ENCODE data around the gene ILRUN. TPM values are rescaled to one million over a fixed set of nuclear protein-coding genes. Genes with fewer than 3 reads are reported as not detected.
"Not testable (repeated sequence)": the region's sequence is repeated elsewhere in the genome, so short reads cannot be mapped to it uniquely, and the experiment has no call there.

The ILRUN gene
- total RNA-seq, 1 donor from 2014 or later: 42.4 TPM

GRCh38 chr6:34665019-34665418 is 31.5 kb downstream of the ILRUN start:
- DNase-seq (ENCODE audit: low read depth in 2 of 2): no peak

- DNase-seq (ENCODE audit: low read depth in 2 of 2): peak in 1 of 2 donors; percentile 72
Observed at GRCh38 chr6:34664256-34664971, 32.2 kb downstream of the ILRUN start.

GRCh38 chr6:34663831-34664255 is 32.7 kb downstream of the ILRUN start:
- DNase-seq (ENCODE audit: low read depth in 2 of 2): no peak

- DNase-seq (ENCODE audit: low read depth in 2 of 2): no peak
Observed at GRCh38 chr6:34663371-34663770, 33.2 kb downstream of the ILRUN start.

GRCh38 chr6:34661357-34661756 is 35.2 kb downstream of the ILRUN start:
- DNase-seq (ENCODE audit: low read depth in 2 of 2): no peak

GRCh38 chr6:34658605-34659265 is 37.8 kb downstream of the ILRUN start:
- no peak for DNase-seq (ENCODE audit: low read depth in 2 of 2)

- DNase-seq (ENCODE audit: low read depth in 2 of 2): peak in 1 of 2 donors; percentile 39
Observed at GRCh38 chr6:34657979-34658480, 38.5 kb downstream of the ILRUN start.

- peak; percentile 81 to 86 for DNase-seq (ENCODE audit: low read depth in 2 of 2)
Observed at GRCh38 chr6:34657307-34657978, 39.1 kb downstream of the ILRUN start.

- no peak for DNase-seq (ENCODE audit: low read depth in 2 of 2)
Observed at GRCh38 chr6:34657037-34657306, 39.6 kb downstream of the ILRUN start.

GRCh38 chr6:34656378-34657036 is 40.1 kb downstream of the ILRUN start:
- peak in 1 of 2 donors; percentile 83 for DNase-seq (ENCODE audit: low read depth in 2 of 2)

GRCh38 chr6:34655876-34656377 is 40.6 kb downstream of the ILRUN start:
- not testable (repeated sequence) for DNase-seq (ENCODE audit: low read depth in 2 of 2)

- DNase-seq (ENCODE audit: low read depth in 2 of 2): no peak
Observed at GRCh38 chr6:34654061-34654710, 42.4 kb downstream of the ILRUN start.

- no peak for DNase-seq (ENCODE audit: low read depth in 2 of 2)
Observed at GRCh38 chr6:34652263-34652662, 44.3 kb downstream of the ILRUN start.

- DNase-seq (ENCODE audit: low read depth in 2 of 2): no peak
Observed at GRCh38 chr6:34650823-34651222, 45.7 kb downstream of the ILRUN start.

GRCh38 chr6:34650232-34650631 is 46.3 kb downstream of the ILRUN start:
- DNase-seq (ENCODE audit: low read depth in 2 of 2): not testable (repeated sequence)

GRCh38 chr6:34648806-34649205 is 47.8 kb downstream of the ILRUN start:
- no peak for DNase-seq (ENCODE audit: low read depth in 2 of 2)

Other genes starting within 250 kb of the ILRUN start
- not detected in 2 replicates for gene PACSIN1, start 230.7 kb downstream of the ILRUN start, total RNA-seq
- under 0.01 TPM in 1 of 2 replicates, not detected in the other for gene SPDEF, start 140.4 kb downstream of the ILRUN start, total RNA-seq
- 42.1 and 66.2 TPM in 2 replicates for gene SNRPC, start 60.7 kb upstream of the ILRUN start, total RNA-seq
- gene BLTP3A, start 95.3 kb upstream of the ILRUN start, total RNA-seq: 7.6 and 11.8 TPM in 2 replicates
- gene TAF11, start 191.3 kb upstream of the ILRUN start, total RNA-seq: 26.8 and 27.3 TPM in 2 replicates
- 20.0 and 30.2 TPM in 2 replicates for gene ANKS1A, start 192.5 kb upstream of the ILRUN start, total RNA-seq

Measured in dermis microvascular lymphatic vessel endothelial cell (primary cell).